ENCODE data around the gene CEMIP2.
"Not testable (repeated sequence)": the region's sequence is repeated elsewhere in the genome, so short reads cannot be mapped to it uniquely, and the experiment has no call there.

CEMIP2 gene

DNA sequence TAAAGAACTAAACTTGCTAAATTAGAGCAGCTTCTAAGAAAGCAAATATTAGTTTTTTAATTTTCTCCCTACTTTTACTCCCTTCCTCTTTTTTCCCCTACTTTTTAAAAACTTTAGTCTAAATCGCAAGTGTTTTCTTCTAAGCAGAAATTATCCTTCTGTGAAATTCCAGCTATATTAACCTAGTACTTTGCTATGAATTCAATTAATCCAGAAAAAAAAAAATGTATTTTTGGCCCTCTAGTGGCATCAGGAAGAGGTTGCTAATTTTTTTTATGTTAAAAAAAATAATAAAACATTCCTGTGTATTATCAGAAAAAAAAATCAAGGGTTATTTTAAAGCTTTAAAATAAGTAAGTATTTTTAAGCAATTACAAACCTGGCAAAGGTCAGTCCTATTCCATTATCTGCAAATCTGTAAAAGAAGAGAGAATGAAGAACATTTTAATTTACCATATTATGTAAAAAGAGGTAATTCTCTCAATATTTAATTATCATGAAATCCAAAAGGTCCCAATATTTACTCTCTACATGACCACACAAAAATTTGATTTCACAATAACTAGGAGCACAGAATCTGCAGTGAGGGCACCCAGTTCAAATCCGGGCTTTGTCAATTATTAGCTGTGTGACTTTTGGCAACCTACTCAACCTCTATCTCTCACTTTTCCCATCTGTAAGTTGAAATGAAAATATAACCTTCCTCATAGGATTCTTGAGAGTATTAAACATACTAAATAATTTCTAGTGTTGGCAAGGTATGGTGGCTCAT, 52.0 kb downstream of the CEMIP2 start:
- DNase-seq (ENCODE audit: insufficient read length, low spot score) = no peak
- no peak for FAIRE-seq

DNA sequence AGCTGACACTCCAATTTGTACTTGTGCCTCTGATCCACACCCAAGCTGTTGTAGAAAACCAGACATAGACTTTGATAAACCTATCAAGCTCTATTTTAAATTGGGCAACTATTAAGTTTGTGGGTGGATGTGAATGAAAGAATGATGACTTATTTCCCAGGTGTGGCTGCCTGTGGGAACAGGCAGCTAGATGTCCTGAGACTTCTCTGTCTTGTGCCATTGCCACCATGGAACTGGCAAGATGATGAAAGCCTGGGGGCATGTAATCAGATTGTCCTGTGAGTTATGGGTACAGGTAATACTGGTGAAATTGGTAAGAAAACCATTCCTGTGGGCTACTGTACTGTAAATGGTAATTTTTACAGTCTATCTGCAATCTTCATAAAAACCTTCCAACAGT, 57.5 kb downstream of the CEMIP2 start:
- FAIRE-seq (no peak), DNase-seq (ENCODE audit: insufficient read length, low spot score) (no peak)

DNA sequence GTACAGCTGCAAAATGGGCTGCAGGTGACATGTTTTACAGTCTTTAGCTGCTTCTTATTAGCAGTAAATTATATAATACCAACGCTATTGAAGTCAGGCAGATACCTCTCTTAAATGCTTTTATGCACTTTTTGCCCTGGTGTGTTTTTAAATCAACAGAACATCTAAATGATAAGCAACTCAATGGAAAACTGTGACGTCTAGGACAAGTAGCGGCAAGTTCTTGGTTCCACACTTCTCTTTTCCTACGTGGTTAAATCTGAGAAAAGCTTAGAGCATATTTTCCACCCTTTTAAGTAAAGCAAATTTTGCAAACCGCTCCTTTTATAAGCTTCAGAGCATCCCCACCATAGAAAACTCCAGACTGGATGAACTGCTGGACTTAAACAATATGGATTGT, 58.1 kb downstream of the CEMIP2 start:
- FAIRE-seq (no peak), DNase-seq (ENCODE audit: insufficient read length, low spot score) (no peak)

DNA sequence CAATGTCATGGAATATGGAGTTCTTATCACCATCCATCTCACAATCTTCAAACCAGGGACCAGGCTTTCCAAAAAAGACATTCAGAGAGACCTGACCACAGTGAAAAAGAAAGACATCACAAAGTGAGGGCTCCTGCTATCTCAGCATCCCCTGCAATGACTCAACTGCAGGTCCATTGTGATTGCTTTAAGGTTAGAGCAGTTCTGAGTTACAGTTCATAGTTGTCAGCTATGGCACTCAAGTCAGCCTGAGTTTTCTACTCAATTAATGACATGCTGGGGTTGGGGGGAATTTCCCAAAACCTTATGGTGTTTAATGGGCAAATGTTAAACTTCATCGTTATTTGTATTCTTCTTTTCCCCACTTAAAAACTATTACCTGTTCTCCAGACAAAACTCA, 58.9 kb downstream of the CEMIP2 start:
- no peak for DNase-seq (ENCODE audit: insufficient read length, low spot score)
- FAIRE-seq = no peak

DNA sequence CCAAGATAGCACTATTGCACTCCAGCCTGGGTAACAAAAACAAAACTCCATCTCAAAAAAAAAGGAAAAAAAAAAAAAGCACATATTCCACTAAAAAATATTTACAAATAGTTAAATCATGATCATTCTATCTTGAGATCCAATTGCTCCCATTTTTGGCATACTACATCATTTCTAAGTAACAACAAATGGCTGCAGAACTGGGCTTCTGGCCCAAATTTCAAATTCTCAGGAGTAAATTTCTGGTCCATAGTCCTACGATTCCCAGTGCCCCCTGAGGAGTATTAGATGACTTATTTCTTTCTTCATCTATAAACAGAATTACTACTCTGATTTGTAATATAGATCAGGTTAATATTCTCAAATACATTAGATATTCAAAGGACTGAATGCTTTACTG, 62.1 kb downstream of the CEMIP2 start:
- no peak for FAIRE-seq
- no peak for DNase-seq (ENCODE audit: insufficient read length, low spot score)

DNA sequence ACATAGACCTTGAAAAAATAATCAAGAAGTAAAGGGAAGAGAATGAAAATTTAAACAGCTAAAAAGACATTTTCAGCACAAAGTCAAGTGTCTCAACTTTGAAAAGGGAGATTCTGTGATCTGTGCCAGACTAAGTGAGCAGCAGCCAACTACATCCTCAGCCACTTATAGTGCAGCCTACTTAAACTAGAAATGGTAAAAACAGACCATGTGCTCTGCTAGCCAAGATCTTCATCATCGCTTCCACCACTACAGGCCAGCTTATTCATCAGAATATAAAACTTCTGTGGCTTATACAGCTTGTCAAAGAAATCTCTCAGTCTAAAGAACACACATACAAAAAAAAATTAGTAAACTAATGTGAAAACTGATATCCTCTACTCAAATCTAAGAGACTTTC, 63.5 kb downstream of the CEMIP2 start:
- DNase-seq (ENCODE audit: insufficient read length, low spot score) (no peak), FAIRE-seq (no peak)

DNA sequence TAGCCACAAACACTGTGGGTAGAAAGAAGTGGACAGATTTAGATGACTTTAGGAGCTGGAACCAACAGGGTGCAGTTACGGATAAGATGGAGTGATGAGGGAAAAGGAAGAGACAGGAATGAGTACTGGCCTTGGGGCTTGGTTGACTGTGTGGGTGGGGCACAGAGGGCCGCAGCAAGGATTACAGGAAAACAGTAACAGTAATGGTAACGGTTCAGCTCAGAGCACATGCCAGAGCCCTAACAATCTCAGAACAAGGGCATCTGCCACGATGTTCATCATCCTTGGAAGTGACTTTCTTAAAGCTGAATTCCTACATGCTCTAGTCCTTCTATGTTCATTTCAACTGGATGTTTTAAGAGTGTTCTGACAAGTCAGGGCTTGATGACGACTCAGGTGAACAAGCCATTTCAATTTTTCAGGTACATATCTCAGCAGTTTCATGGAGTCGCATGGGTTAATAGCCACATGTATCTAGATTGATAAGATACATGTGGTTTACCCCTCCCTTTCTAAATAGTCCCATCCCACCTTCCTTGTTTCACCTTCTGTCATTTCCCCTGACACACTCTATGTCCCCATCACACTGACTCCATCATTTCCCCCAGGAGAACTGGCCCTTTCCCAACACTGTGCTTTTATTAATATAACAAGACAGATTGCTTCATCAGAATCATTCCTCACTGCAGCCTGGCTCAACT, 65.0 kb downstream of the CEMIP2 start:
- no peak for DNase-seq (ENCODE audit: insufficient read length, low spot score)
- FAIRE-seq = no peak

DNA sequence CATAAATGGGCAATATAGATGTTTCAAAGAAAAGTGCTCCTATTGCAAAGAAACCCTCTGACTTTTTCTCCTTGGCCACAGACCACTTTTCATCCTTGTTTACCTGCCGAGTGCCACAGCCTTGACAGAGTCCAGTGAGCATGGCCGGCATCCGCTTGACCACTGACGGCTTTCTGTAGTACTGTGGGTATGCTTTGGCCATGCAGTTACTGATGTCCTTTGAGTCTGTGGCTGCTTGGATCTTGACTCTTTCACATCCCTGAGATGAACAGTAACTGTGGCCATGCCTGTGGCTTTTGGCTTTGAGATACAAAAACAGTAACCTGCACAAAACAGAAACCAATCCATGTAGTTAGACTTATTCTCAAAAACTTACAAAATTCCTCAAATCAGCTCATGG, 70.4 kb downstream of the CEMIP2 start:
- FAIRE-seq (no peak), DNase-seq (ENCODE audit: insufficient read length, low spot score) (no peak)

DNA sequence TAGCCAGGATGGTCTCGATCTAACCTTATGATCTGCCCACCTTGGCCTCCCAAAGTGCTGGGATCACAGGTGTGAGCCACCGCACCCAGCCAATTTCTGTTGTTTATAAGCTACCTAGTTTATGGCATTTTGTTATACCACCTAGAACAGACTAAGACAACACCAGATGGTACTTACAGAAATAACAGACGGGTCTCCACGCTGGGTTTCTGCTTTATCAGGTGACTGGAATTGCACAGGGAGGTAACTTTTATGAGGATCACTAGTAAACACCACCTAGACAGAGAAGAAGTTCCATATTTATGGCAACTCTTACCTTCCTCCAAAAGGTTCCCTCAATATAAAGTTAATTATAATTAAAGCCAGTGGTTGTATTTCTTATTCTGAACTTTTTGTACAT, 74.0 kb downstream of the CEMIP2 start:
- DNase-seq (ENCODE audit: insufficient read length, low spot score) = no peak
- FAIRE-seq = no peak

DNA sequence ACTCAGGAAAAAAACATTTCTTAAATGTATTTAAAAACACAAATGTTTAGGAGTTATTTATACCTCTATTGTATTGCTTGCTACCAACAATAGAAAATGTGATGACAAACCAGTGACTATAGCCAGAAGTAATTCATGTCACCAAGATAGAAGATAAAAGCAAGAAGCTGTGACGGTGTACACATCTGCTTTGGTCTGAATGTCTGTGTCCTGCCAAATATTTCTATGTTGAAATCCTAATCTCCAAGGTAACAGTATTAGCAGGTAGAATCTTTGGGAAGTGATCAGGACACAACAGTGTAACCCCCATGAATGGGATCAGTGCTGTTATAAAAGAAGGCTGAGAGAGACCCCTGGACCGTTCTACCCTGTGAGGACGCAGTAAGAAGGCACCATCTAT, 74.7 kb downstream of the CEMIP2 start:
- no peak for FAIRE-seq
- DNase-seq (ENCODE audit: insufficient read length, low spot score) = no peak

DNA sequence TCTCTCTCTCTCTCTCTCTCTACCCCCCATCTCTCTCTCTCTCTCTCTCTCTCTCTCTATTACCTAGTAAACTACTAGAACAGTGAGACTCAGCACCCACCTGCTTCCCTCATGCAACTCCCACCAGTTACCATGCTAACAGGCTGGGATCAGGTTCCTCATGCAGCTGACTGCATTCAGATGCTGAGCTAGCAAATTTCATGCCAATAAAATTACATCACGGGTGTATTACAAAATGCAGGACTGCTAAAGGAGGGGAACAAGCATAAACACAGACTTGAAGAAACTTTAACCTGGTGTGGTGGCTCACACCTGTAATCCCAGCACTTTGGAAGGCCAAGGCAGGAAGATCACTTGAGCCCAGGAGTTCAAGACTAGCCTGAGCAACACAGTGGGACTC, 76.0 kb downstream of the CEMIP2 start:
- DNase-seq (ENCODE audit: insufficient read length, low spot score) (no peak), FAIRE-seq (no peak)

DNA sequence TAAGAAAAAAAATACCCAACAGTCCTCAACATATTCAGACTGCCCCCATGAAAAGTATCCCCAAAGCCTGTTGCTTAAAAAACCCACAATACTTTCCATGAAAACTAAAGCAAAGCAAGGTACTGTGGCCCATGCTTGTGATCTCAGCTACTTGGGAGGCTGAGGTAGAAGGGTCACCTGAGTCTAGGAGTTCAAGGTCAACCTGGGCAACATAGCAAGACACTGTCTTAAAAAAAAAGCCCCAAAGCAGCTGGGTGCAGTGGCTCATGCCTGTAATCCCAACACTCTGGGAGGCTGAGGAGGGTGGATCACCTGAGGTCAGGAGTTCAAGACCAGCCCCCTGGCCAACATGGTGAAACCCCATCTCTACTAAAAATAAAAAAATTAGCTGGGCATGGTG, 76.7 kb downstream of the CEMIP2 start:
- not testable (repeated sequence) for FAIRE-seq; DNase-seq (ENCODE audit: insufficient read length, low spot score)

DNA sequence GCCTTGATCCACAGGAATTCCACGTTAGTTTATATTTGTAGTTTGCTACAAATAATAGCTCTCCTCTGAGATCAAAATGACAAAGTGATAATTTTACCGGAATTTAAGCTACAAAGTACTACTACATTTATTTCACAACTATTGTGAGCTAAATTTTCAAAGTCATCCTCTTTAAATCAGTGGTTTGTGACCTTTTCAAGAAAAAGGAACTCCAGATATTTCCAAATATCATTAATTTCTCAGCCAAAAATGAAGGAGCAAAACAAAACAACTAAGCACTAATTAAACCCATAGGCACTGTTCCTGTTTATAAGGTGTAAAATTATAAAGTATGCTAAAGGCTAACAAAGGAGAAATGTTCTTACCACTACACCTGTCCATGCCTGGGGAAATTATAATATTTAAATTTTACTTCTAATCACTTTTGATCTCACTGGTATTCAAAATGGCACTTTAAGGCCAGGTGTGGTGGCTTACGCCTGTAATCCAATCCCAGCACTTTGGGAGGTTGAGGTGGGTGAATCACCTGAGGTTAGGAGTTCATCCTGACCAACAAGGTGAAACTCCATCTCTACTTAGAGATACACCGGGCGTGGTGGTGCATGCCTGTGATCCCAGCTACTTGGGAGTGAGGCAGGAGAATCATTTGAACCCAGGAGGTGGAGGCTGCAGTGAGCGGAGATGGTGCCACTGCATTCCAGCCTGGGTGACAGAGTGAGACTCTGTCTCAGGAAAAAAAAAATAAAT, 77.5 kb downstream of the CEMIP2 start:
- FAIRE-seq = no peak

DNA sequence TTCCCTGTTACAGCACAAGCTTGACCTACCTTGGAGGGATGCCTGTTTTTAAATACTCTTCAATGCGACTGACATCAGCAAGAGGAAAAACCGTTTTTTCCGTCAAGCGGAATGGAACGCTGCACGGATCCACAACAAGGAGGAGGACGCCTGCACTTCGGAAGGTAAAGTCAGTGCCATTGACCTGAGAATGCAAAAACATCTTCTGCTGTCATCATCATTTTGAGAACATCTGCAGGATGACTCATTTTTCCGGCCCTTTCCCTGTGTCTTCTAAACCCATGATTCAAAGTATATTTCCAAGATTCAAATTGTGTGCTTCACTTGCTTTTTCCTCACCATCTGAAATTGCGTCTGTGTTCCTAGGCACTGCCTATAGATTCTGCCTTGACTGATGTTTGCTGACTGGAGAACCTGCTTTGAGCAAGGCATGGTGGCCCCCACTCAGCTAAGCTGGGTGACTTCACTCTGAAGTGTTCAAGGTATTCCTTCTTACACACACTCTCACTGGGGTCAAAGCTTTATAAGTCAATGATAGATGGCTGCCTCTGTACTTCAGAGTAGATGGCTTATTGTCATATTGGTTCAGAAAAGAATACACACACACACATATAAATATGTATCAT, 78.1 kb downstream of the CEMIP2 start:
- FAIRE-seq = no peak
- DNase-seq (ENCODE audit: insufficient read length, low spot score) = no peak

More for the DNA sequence above, 77.5 kb downstream of the CEMIP2 start:
- no peak for DNase-seq (ENCODE audit: insufficient read length, low spot score)

DNA sequence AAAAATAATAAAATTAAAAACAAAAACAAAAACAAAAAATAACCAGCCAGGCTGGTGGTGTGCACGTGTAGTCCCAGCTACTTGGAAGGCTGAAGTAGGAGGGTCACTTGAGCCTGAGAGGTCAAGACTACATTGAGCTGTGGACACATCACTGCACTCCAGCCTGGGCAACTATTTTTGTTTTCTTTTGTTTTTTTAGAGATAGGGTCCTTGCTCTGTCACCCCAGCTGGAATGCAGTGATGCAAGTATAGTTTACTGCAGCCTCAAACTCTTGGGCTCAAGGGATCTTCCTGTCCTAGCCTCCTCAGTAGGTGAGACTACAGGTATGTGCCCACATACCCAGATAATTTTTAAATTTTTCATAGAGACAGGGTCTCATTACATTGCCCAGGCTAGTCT, 80.6 kb downstream of the CEMIP2 start:
- no peak for FAIRE-seq
- DNase-seq (ENCODE audit: insufficient read length, low spot score) = no peak

DNA sequence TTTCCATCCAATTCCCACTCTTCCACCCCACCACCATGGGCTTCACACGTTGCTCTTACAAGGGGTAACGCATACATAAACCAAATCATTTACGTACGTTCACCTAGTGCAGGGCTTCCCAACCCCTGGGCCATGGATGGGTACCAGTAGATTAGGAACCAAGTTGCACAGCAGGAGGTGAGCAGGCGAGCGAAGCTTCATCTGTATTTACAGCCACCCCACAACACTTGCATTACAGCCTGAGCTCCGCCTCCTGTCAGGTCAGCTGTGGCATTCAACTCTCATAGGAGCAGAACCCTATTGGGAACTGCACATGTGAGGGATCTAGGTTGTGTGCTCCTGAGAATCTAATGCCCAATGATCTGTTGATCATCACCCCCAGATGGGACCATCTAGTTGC, 82.3 kb downstream of the CEMIP2 start:
- FAIRE-seq (no peak), DNase-seq (ENCODE audit: insufficient read length, low spot score) (no peak)

DNA sequence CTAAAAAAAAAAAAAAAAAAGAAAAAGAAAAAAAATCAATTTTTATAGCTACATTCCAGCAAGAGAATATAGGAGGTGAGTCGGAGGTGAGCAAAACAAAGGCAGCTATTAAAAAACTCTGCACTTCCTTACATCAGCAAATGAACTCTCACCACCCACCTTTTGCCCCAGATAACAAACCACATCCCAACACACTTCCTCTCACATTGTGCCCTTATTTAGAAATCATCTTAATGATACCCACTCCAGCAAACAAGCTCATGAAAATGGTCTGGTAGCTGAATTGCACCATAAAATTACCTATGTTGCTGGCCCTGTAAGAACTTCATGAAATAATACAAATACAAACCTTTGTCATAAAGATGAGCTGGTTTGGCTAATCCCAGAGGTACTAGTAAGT, 82.9 kb downstream of the CEMIP2 start:
- no peak for FAIRE-seq
- no peak for DNase-seq (ENCODE audit: insufficient read length, low spot score)

DNA sequence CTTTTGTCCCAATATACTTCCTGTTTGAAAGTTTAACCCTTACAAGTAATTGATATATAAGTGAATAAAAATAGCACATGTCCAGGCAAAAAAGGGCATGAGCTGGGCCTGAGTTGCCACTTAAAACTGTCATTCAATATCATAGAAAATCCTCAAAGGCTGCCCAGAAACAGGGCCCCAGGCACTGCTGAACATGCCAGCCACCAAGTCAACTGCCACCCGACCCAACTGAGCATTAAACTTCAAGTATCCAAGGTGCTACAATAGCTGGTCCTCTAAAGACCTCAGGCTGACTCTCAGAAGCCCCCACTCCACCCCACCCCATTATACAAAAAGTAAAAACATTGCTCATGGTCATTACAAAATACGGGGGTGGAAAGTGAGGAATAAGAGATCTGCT, 83.7 kb downstream of the CEMIP2 start:
- FAIRE-seq (no peak), DNase-seq (ENCODE audit: insufficient read length, low spot score) (no peak)

DNA sequence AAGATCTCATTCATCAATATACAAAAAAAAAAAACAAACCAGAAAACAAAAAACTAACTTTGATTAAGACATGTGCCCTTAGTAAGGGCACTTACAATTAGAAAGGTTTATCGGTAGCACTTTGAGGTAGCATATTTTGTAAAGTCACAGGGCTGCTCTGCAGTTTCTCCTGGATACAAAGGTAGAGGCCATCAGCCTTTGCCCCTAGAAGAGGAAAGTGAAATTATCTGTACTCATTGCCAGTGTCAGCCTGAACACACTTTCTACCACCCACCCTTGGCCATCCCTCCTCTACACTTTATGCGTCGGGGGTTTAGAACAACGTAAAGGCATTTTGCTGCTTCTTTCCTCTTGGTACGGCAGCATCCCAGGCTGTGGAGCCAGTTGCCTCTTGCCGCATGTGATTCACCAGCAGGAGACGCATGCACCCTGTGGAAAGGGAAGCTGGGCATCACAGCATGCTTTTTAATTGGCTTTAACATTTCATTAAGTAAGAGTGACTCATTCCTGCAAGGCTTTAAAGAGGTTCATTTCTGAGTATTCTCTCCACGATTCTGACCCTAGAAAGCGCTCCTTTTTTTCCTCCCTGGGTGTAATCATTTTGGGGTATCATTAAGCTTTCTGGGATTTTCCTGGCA, 84.6 kb downstream of the CEMIP2 start:
- FAIRE-seq (no peak), DNase-seq (ENCODE audit: insufficient read length, low spot score) (no peak)

DNA sequence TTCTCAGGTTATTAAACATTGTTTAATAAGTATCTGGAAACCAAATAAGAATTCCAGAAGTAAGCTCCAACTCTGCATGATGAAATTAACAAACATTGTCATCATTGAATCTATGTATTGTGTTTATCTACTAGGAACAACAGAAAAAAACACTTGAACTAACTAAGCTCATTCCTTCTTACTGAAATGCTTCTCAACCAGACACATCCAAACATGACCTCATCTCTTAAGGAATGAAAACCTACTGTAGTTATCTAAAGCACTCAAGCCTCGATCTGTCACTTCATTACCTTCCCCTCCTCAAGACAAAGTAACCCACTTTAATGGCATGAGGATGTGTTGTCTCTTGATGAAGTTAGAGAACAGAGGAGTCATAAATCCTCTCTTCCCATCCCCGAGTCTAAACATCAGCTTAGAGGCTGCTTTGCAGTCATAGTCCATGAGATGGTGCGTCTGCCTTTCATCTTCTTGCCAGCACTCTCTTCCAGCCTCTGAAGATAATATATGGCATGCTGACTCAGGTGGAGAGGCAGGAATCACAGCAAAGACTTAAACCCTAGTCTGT, 86.5 kb downstream of the CEMIP2 start:
- DNase-seq (ENCODE audit: insufficient read length, low spot score) = no peak
- peak; percentile 45 for FAIRE-seq
